Activated CD8-positive, alpha-beta memory T cell treated with anti-CD3 and anti-CD28 coated beads for 4 hours (primary cell): Measurements from ENCODE around the gene LRRC4B.

Experiments used
- DNase-seq, 2 donors: peaks; one replicate each; pipeline ENCODE4 v3.0.0-alpha.2; 2020; ENCODE audit warnings: low read depth in 2 of 2

LRRC4B gene

GRCh38 chr19:50520822-50521465 lies 47.3 kb downstream of the LRRC4B start:
- DNase-seq: no peak

GRCh38 chr19:50519006-50519575 lies 49.1 kb downstream of the LRRC4B start:
- DNase-seq: no peak

GRCh38 chr19:50518091-50519005 lies 49.9 kb downstream of the LRRC4B start:
- no peak for DNase-seq

- DNase-seq: no peak
Measured at GRCh38 chr19:50517704-50518075, 50.5 kb downstream of the LRRC4B start.

- DNase-seq: no peak
Measured at GRCh38 chr19:50516964-50517703, 51.1 kb downstream of the LRRC4B start.

GRCh38 chr19:50516456-50516855 lies 51.8 kb downstream of the LRRC4B start:
- no peak for DNase-seq

GRCh38 chr19:50515168-50515561 lies 53.1 kb downstream of the LRRC4B start:
- DNase-seq: no peak

- DNase-seq: no peak
Measured at GRCh38 chr19:50514346-50515167, 53.7 kb downstream of the LRRC4B start.

- no peak for DNase-seq
Measured at GRCh38 chr19:50513746-50514345, 54.4 kb downstream of the LRRC4B start, which contains the start of gene ASPDH. Gene ASPDH (minus strand): TSS chr19:50513913. CDS start chr19:50513823, 90 bp downstream.

- no peak for DNase-seq
Measured at GRCh38 chr19:50512999-50513745, 55.1 kb downstream of the LRRC4B start.

GRCh38 chr19:50512112-50512998 lies 55.9 kb downstream of the LRRC4B start:
- no peak for DNase-seq

- DNase-seq: peak; percentile 94 to 98
Measured at GRCh38 chr19:50511069-50511822, 57.0 kb downstream of the LRRC4B start, which contains the start of gene JOSD2. Gene JOSD2 (minus strand): TSS chr19:50511191. CDS start chr19:50510431, 760 bp downstream.

- DNase-seq: no peak
Measured at GRCh38 chr19:50510700-50511068, 57.6 kb downstream of the LRRC4B start.

GRCh38 chr19:50510121-50510670 lies 58.0 kb downstream of the LRRC4B start:
- DNase-seq: no peak

GRCh38 chr19:50509366-50509765 lies 58.9 kb downstream of the LRRC4B start:
- DNase-seq: no peak

GRCh38 chr19:50508843-50509190 lies 59.4 kb downstream of the LRRC4B start:
- DNase-seq: no peak

- no peak for DNase-seq
Measured at GRCh38 chr19:50507376-50507775, 60.9 kb downstream of the LRRC4B start.

- no peak for DNase-seq
Measured at GRCh38 chr19:50506700-50507099, 61.5 kb downstream of the LRRC4B start.
